Measurements from ENCODE around the gene GRIN2A.

- TF ChIP-seq, protein P1, sequence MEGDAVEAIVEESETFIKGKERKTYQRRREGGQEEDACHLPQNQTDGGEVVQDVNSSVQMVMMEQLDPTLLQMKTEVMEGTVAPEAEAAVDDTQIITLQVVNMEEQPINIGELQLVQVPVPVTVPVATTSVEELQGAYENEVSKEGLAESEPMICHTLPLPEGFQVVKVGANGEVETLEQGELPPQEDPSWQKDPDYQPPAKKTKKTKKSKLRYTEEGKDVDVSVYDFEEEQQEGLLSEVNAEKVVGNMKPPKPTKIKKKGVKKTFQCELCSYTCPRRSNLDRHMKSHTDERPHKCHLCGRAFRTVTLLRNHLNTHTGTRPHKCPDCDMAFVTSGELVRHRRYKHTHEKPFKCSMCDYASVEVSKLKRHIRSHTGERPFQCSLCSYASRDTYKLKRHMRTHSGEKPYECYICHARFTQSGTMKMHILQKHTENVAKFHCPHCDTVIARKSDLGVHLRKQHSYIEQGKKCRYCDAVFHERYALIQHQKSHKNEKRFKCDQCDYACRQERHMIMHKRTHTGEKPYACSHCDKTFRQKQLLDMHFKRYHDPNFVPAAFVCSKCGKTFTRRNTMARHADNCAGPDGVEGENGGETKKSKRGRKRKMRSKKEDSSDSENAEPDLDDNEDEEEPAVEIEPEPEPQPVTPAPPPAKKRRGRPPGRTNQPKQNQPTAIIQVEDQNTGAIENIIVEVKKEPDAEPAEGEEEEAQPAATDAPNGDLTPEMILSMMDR (conservative IDR thresholded peaks at IDR 0.05; ENCODE audit: low read length) = no peak
- no peak for TF ChIP-seq EZH2phosphoT487 (IDR thresholded peaks at IDR 0.05; ENCODE audit: borderline replicate concordance, low read depth, low read length)
These were observed 232.8 kb downstream of the GRIN2A start for GRCh38 chr16:9949396-9949795.

All from OCI-LY7 (cell line).